ENCODE measurements around the gene FGF10. TPM values are rescaled to one million over a fixed set of nuclear protein-coding genes. Genes with fewer than 3 reads are reported as not detected.
A peak's percentile ranks its signal among the peaks of the same experiment; 100 is the strongest.

Gene FGF10
- total and polyA plus RNA-seq, 8 donors, result 1.8 to 8.5 (median 5.8) TPM

DNA sequence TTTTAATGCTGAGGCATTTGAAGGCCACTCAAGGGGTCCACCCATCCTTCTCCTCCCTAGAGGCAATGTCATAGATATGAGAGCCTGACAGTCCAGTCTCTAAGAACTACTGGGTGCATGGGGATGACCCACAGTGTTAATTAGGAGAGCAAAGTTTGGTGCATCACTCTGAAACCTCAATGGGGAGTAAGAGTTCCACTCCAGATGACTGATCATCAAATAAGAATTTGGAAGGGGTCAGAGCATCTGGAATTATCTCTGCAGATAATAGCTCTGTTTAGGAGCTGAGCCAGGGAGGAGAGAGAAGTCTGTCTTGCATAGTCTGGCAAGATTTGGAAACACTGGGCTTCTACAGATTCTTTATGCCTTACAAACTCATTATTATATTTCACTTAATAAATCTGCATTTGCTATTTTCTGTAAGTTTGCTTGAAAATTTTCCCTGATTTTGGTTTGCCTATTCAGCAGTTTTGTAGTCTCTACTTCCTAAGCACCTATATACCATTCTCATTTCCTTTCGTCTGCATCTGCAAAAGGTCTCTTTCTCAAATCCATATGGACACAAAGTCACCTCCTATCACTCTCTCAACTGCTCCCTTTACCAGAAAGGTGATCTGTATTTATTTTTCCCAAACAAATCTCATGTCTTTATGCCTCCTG lies 27.7 kb downstream of the FGF10 start:
- WGBS, 2 donors, result 79 to 85% methylated on average over 1 of the region's 1 CpG
- TF ChIP-seq, protein P1, sequence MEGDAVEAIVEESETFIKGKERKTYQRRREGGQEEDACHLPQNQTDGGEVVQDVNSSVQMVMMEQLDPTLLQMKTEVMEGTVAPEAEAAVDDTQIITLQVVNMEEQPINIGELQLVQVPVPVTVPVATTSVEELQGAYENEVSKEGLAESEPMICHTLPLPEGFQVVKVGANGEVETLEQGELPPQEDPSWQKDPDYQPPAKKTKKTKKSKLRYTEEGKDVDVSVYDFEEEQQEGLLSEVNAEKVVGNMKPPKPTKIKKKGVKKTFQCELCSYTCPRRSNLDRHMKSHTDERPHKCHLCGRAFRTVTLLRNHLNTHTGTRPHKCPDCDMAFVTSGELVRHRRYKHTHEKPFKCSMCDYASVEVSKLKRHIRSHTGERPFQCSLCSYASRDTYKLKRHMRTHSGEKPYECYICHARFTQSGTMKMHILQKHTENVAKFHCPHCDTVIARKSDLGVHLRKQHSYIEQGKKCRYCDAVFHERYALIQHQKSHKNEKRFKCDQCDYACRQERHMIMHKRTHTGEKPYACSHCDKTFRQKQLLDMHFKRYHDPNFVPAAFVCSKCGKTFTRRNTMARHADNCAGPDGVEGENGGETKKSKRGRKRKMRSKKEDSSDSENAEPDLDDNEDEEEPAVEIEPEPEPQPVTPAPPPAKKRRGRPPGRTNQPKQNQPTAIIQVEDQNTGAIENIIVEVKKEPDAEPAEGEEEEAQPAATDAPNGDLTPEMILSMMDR (IDR thresholded peaks at IDR 0.05), result no peak
- H3K27me3 ChIP-seq, result no peaks in the 10 kb centered on the region
- intact Hi-C loops (cut with DNase I), result no loop called here
- ATAC-seq (peak in 2 of 4 donors; percentile 22 to 38), FAIRE-seq (no peak), DNase-seq (no peak)
- H3K4me1 ChIP-seq, result no peaks in the 10 kb centered on the region
- no peak overlapping the region for H3K27ac ChIP-seq
- no peaks in the 10 kb centered on the region for H3K9me3 ChIP-seq
- H3K4me3 ChIP-seq, result no peak overlapping the region
- H3K36me3 ChIP-seq, result no peaks in the 10 kb centered on the region

DNA sequence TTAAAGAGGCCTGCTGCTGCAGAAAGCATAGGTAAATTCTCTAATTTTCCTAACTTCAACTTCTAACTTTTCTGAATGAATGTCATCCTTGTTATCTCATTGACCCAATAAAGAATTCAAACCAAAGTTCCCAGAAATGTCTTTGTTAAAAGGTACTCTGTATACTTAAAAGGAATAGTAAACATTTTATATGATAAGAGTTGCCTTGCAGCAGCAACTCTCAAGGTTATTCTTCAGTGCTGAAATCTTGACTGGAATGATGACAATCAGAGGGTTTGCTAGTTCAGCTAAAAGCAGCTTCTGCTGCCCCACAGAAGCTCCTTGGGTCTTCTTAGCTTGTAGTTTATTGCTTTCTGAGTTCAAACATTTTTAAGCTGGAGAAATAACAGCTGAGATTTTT lies 28.3 kb downstream of the FGF10 start:
- no peaks in the 10 kb centered on the region for H3K9me3 ChIP-seq
- ATAC-seq, result peak in 3 of 4 donors; percentile 56 to 92 (median 70)
- DNase-seq, result no peak
- TF ChIP-seq, protein P1 (IDR thresholded peaks at IDR 0.05), result no peak
- no peak for FAIRE-seq
- no peaks in the 10 kb centered on the region for H3K27me3 ChIP-seq
- H3K27ac ChIP-seq, result no peak overlapping the region
- H3K4me1 ChIP-seq, result no peaks in the 10 kb centered on the region
- intact Hi-C loops (cut with DNase I), result no loop called here
- no peaks in the 10 kb centered on the region for H3K36me3 ChIP-seq
- no peak overlapping the region for H3K4me3 ChIP-seq

DNA sequence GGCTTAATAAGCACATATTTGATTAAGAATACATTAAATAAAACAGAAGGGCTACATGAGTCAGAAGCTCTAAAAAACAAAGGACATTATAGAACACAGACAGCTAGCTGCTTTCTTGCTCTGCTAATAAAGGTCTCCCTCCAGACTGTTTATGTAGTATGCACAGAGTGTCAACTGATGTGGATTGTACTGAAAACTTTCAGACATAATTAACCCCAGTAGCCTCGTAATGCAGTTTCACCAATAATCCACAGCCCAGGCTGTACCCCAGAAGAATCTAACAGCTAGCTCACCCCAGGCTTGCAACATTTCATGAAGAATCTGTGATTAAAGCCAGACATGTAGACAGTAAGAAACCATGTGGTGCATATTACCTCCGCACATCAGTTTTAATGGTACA lies 30.8 kb downstream of the FGF10 start:
- Histone ChIP-seq H3K4me3 (no peak overlapping the region), H3K27me3 (no peaks in the 10 kb centered on the region), H3K9me3 (no peaks in the 10 kb centered on the region), H3K36me3 (no peaks in the 10 kb centered on the region), H3K27ac (no peak overlapping the region), H3K4me1 (no peaks in the 10 kb centered on the region)
- DNase-seq, result no peak
- TF ChIP-seq, protein P1 (IDR thresholded peaks at IDR 0.05), result no peak
- FAIRE-seq, result no peak
- no peak for ATAC-seq
- WGBS, 2 donors, result 95 to 96% methylated on average over 2 of the region's 2 CpGs
- intact Hi-C loops (cut with DNase I), result no loop called here

DNA sequence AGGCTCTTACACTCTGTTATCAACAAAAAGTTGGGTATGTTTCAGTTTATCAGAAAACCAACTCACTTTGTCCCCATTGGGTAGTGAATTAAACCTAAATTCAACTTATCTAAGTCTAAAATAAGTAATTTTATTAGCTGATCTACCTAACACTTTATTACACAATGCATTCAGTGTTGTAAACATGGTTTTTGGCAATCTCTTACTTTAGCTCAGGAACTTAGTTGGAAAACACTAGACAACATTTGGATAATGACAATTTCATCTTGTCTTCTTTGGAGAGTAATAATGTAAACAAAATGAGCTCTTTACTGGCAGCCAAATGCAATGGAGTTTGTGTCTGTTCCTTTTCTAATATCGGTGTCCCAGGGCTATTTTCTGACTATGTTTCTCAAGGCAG lies 33.0 kb downstream of the FGF10 start:
- no peaks in the 10 kb centered on the region for H3K36me3 ChIP-seq
- DNase-seq, result no peak
- TF ChIP-seq, protein P1 (IDR thresholded peaks at IDR 0.05), result no peak
- no peaks in the 10 kb centered on the region for H3K27me3 ChIP-seq
- intact Hi-C loops (cut with DNase I), result no loop called here
- no peak overlapping the region for H3K4me3 ChIP-seq
- ATAC-seq, result no peak
- WGBS, 2 donors, result 82 to 88% methylated on average over 1 of the region's 1 CpG
- H3K4me1 ChIP-seq, result no peaks in the 10 kb centered on the region
- no peaks in the 10 kb centered on the region for H3K9me3 ChIP-seq
- FAIRE-seq, result no peak
- no peak overlapping the region for H3K27ac ChIP-seq

DNA sequence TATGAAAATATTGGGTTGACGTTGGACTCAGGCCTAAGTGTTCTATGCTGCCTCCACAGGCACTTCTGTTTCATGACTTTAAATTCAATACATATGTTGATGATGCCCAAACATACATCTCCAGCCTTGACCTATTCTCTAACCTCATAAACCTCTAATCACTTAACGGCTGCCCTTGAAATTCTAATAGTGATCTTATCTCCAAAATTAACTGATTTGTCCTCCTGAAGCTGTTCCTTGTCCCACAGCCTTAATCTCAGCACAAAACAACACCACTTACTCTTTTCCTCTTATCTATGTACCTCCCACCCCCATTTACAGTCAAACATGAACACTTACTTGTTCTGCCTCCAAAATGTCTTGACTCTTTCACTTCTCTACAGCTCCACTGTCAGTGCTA lies 43.3 kb downstream of the FGF10 start:
- ATAC-seq, result no peak
- Histone ChIP-seq H3K36me3 (no peaks in the 10 kb centered on the region), H3K9me3 (no peaks in the 10 kb centered on the region), H3K27ac (no peak overlapping the region), H3K4me1 (no peaks in the 10 kb centered on the region), H3K4me3 (no peak overlapping the region), H3K27me3 (no peaks in the 10 kb centered on the region)
- intact Hi-C loops (cut with DNase I), result no loop called here
- 58 to 59% methylated on average over 2 of the region's 2 CpGs for WGBS, 2 donors
- no peak for FAIRE-seq
- no peak for DNase-seq
- TF ChIP-seq, protein P1 (IDR thresholded peaks at IDR 0.05), result no peak
